ENCODE results near the gene PNPT1.

Gene PNPT1

GRCh38 chr2:55668956-55669355 is 24.7 kb downstream of the PNPT1 start:
- no peak for DNase-seq (ENCODE audit: low spot score)

- DNase-seq (ENCODE audit: low spot score) = no peak
Measured at GRCh38 chr2:55653255-55653654, 40.4 kb downstream of the PNPT1 start.

DNA sequence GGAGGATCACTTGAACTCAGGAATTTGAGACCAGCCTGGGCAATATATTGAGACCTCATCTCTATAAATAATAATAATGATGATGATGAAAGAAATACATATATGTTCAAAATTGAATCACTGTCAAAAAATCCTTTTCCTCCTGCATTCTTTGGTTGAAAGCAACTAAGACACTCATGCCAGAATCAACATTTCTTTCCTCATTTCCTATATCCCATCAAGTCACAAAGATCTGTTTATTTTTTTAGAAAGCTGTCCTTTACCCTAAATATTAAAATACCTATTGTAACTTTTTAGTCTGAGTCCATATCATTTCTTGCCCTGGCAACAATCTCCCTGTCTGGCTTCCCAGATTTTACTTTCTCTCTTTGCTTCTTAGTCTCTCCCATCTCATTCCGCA is 44.4 kb downstream of the PNPT1 start:
- DNase-seq (ENCODE audit: low spot score) = no peak

DNA sequence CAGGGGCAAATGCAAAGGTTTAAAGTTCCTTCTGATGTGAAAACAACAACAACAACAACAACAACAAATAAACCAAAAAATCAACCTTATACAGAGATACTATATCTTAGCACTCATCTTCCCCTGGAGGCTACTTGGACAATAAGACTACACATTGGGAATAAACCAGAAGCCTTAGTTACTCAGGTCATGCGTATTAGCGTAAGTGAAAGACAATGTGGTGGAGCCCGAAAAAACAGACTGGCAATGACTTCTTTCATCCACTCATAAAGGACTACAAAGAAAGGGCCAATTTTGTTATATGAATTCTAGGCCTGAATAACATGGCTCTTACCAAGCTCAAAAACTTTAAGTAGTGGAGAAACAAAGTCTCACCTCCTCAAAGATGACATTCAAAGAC is 56.8 kb downstream of the PNPT1 start:
- no peak for DNase-seq (ENCODE audit: low spot score)

GRCh38 chr2:55628931-55629330 is 64.7 kb downstream of the PNPT1 start:
- DNase-seq (ENCODE audit: low spot score) = no peak

DNA sequence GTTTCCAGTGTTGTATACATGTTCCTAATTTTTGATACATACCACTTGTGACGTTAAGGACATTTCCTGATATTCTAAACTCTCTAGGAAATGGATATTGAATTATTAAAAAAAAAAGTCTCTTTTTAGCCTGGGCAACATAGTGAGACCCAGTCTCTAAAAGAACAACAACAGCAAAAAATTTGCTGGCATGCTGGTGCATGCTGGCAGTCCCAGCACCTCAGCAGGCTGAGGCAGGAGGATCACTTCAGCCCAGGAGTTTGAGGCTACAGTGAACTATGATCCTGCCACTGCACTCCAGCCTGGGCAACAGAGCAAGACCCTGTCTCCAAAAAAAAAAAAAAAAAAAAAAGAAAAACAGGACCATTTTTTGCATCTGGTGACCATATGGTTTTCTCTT is 65.7 kb downstream of the PNPT1 start:
- DNase-seq (ENCODE audit: low spot score) = no peak

DNA sequence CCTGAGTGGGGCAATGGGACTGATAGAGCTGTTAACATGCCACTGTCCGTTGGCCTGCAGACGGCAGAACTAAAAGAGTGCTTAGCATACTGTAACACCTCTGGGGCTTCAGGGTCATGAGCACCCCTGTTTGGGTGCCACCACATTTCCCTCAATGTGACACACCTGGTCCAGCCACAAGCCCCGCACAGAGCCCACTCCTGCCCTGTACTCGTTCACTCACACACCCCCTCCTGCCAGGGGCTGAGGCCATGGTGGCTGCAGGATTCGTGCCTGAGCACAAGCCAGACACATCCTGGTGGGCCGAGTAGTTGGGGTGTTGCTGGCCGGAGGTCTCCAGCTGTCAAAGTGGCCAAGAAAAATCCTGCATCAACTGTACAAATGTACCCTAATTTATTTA is 71.8 kb downstream of the PNPT1 start:
- DNase-seq (ENCODE audit: low spot score) = no peak

DNA sequence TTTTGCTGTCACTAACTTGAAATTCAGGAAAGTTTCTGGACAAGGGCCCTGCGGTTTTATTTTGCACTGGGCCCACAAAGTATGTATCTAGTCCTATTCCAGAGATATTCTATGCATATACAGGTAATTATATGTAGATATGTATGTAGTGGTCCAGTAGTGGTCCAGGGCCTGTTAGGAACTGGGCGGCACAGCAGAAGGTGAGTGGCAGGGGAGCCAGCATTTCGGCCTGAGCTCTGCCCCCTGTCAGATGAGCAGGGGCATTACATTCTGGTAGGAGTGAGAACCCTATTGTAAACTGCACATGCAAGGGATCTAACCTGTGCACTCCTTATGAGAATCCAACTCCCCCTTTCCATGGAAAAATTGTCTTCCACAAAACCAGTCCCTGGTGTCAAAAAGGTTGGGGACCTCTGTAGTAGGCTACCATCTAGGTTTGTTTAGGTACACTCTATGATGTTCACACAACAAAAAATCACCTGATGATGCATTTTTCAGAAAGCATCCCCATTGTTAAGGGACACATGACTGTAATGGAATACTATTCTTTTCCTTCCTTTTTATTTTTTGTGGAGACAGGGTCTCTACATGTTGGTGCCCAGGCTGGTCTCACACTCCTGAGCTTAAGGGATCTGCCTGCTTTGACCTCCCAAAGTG is 73.4 kb downstream of the PNPT1 start:
- peak; percentile 26 for DNase-seq (ENCODE audit: low spot score)

DNA sequence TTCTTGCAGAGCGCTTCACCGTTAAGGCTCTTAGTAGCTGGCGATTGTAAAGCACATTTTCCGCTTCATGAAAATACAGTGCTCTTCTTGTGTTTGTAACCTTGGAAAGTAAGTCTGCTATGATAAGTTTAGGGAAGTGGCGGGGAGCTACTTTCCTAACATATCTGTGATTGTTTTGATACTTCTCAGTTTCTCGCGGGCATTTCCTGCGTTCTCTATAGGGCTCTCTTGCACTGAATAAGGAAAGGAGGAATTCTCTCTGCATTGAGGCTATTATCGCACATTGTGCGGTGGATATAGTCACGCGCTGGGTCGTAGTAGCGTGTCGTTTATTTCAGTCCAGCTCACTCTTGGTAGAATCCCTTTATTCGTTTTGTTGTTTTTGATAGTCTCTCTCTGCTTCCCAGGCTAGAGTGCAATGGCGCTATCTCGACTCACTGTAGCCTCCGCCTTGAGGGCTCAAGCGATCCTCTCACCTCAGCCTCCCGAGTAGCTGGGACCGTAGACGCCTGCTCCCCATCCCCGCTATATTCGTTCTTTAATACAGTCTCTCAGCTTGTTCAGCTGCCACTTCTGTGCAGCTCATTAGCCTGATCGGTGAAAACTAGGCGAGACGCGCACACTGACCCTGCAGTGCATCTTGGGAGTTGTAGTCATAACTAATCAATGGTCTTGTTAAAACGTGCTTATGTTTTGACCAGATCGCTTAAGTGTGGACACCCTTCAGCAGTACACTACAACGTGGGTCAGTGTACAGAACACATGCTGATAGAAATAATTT is 75.2 kb downstream of the PNPT1 start:
- peak; percentile 64 for DNase-seq (ENCODE audit: low spot score)

- peak; percentile 14 for DNase-seq (ENCODE audit: low spot score)
Measured at GRCh38 chr2:55618025-55618274, 75.7 kb downstream of the PNPT1 start.

DNA sequence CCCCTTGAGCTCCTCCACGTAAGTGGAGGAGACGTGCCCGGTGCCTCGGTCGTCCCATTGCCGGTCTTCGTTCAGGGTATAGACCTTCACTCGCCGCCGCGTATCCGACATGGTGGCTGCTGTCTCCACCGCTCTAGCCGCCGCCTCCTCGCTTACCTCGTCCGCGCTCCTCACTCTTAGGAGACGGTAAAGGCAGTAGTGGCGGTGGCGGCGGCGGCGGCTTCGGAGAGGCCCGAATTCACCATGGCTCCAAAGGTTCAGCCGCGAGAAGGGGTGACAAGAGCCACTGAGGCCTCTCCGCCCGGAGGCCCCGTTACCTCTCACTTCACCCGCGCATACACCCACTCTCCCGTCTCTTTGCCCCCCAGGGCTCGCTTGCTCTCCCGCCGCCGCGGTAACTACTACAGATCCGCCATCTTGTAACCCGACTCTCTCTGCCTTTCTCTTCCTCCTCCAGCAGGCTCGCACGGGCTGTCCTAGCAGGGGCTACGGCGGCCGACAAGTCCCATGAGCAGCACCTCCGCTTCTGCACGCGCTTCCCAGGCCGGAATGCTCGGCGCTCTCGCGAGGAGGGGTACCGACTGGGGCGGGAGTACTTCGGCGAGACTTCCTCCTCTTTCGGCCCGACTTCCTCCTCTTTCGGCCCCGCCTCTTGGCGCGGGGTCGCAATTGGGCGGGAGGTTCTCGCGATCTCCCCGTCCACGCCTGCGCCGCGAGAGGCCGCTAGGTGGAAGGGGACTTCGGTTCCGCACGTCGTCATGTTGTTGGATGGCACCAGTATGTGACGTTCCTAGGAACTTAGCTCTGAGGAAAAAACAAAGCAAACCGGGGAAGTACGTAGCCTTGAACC is 76.2 kb downstream of the PNPT1 start, which contains the start of gene PPP4R3B:
PPP4R3B (minus strand) TSS at position 448 of the 850 bp plus-strand sequence; CDS start at position 111, 337 bp downstream.
- DNase-seq (ENCODE audit: low spot score) = peak; percentile 98

- peak; percentile 41 for DNase-seq (ENCODE audit: low spot score)
Measured at GRCh38 chr2:55616551-55617174, 77.0 kb downstream of the PNPT1 start.

- no peak for DNase-seq (ENCODE audit: low spot score)
Measured at GRCh38 chr2:55611997-55612396, 81.6 kb downstream of the PNPT1 start.

DNA sequence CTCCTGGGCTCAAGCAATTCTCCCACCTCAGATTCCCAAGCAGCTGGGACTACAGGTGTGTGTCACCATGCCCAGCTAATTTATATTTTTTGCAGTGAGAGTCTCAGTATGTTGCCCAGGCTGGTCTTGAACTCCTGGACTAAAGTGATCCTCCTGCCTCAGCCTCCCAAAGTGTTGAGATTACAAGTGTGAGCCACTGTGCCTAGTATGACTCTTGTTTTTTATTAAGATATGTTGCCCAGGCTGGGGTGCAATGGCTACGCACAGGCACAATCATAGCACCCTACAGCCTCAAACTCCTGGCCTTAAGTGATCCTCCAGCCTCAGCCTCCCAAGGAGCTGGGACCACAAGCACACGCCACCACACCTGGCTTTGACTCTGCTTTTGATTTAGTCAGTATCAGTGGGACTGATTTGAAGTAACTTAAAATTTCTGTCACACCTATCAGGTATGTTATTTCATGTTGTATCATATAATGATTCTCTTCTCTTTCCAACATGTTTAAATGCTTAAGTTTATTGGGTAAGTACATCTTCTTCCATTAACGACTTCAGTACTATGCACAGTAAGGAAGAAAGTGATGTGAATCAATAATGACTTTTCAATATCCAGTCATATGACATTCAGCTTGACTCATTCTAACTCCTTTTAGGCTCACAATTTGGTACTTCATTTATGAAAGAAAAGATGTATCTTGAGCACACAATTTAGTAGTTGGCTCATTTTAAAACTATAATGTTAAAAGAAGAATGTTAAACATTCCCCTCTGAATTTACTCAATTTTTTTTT is 82.5 kb downstream of the PNPT1 start:
- DNase-seq (ENCODE audit: low spot score) = no peak

DNA sequence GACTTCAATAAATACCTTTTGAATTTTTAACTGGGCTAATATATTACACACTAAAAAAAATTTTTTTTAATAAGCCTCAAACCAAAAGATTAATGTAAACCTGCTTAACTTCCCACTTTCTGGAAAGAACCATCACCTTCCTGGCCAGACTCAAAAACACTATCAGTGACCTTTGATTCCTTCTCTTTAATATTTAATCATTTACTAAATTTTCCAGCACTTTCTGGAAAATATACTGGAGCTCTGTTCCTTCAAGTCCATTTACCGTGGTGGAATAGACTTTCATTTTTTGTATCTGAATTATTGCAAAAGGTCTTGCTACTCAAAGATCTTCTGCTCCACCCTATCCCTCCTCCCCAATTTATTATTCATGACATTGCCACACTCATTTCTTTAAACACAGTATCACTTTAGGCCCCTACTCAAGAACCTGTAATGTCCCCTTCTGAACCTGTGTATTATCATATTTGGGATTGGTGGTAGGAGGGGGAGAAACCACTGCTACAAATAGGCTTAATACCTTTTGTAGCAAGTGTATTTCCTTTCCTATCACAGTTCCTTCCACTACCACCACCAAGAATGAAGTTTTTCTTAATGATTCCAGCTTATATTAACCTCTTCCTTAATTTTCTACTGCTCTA is 83.6 kb downstream of the PNPT1 start:
- DNase-seq (ENCODE audit: low spot score) = no peak

DNA sequence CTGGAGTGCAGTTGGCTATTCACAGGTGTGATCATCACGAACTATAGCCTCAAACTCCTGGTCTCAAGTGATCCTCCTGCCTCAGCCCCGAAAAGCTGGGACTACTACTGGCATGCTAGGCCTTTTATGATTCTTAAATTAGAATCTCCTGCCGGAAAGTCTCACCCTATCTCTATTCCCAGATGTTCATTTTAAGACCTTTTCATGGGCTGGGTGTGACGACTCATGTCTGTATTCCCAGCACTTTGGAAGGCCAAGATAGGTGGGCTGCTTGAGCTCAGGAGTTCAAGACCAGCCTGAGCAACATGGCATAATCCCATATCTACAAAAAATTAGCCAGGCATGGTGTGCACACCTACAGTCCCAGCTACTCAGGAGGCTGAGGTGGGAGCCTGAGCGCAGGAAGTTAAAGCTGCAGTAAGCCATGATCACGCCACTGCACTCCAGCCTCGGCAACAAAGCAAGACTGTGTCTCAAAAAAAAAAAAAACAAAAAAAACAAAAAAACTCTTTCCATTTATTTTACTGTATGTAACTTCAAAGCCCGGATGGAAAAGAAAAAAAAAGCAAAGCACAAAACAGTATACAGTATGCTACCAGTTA is 84.3 kb downstream of the PNPT1 start:
- no peak for DNase-seq (ENCODE audit: low spot score)

DNA sequence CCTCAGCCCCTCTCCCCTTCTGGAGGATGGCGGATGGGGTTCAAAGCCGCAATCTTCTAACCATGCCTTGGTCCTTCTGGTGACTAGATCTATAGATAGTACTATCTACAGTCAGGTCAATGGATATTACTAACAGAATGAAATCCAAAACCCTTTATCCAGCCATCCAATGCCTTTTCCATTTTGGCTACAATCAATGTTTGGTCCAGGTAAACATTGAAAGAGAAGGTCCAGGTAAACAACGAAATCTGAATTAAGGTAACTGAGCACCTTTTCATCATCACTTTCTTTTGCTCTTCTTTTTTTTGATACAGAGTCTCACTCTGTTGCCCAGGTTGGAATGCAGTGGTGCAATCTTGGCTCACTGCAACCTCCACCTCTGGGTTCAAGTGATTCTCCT is 85.9 kb downstream of the PNPT1 start:
- DNase-seq (ENCODE audit: low spot score) = no peak

DNA sequence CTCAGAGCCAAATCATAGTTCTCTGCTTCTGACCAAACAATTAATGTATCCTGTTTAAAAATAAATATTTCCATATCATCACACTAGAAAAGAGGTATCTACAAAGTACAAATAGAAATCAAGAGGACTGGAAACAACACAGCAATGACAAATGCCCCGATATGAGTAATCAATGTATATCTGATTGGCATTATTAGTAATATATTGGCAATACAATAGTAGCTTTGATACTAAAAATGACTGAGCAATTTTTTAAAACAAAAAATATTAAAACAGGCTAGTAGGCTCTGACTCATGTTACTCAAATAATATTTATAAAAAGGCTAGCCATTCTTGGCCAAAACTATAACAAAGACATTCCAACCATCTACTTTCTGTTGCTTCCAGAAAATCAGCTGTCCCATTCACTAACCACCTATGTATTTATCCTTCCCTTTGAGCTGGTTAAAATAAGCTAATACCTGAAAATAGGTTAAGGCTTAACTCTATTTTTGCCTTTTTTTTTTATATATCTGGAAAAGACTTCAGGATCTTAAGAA is 89.5 kb downstream of the PNPT1 start:
- DNase-seq (ENCODE audit: low spot score) = no peak

- no peak for DNase-seq (ENCODE audit: low spot score)
Measured at GRCh38 chr2:55601849-55602248, 91.8 kb downstream of the PNPT1 start.

DNA sequence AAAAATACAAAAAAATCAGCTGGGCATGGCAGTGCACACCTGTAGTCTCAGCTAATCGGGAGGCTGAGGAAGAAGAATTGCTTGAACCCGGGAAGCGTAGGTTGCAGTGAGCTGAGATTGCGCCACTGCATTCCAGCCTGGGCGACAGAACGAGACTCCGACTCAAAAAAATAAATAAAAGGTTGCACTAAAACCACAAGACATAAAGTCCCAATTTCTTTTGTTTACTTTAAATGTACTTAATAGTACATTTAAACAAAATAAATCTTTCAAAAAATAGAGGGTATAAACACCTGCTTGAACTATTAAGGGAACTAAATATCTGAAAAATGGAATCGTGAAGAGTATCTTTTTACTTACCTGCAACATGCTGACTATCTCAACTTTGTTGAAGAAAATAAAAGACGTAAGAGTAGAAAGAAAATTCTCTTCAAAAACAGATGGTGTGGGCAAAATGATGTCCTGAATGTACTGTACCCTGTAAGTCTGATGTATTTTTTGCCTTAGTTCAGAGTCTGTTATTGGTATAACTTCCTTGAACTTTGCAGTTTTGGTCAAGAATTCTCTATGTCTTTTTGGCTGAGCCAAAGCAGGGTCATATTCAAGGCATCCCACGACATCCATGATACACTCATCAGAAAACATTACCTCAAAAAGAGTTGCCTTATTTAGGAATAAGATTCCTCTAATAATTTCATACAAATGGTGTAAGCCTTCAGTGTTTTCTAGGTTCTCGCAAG is 95.4 kb downstream of the PNPT1 start:
- DNase-seq (ENCODE audit: low spot score) = no peak

All from LoVo (cell line).